Erythroblast (primary cell): ENCODE results near the gene MYO1D.

Experiments used
- GATA1 ChIP-seq: IDR thresholded peaks from 2 replicates; pipeline ENCODE4 v1.6.1; 2011; ENCODE audit warnings: low read depth, mild to moderate bottlenecking, control low read depth, low read length, moderate library complexity
- POLR2A ChIP-seq: IDR thresholded peaks from 2 replicates; pipeline ENCODE4 v1.6.1; 2011; ENCODE audit warnings: mild to moderate bottlenecking, low read length

DNA sequence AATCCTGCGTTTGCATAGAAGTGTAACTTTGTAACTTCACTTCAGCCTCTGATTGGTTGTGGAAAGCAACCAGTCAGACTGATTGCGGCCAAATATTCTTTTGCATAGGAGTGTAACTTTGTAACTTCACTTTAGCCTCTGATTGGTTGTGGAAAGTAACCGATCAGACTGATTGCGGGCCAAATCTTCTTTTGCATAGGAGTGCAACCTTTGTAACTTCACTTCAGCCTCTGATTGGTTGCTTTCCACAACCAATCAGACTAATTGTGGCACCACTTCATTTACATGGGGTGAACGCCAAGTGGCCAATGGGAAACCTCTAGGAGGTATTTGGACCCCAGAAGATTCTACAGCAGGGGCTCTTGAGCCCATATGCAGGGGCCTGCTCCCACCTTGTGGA, 49.3 kb upstream of the MYO1D start:
- TF ChIP-seq POLR2A (no peak), GATA1 (no peak)
